B cell (primary cell): Measurements from ENCODE around the gene PHACTR3.

Experiments used
- CTCF ChIP-seq: fragments of 200-600 bp; IDR thresholded peaks from one replicate; pipeline ENCODE4 v1.8.0; 2022; ENCODE audit warnings: antibody characterized with exemption, mild to moderate bottlenecking
- EZH2 ChIP-seq: IDR thresholded peaks from 2 replicates; pipeline ENCODE4 v1.6.1; 2012; ENCODE audit warnings: borderline replicate concordance, low read depth, mild to moderate bottlenecking, moderate library complexity, low read length; ENCODE audit not compliant: insufficient read depth, poor library complexity, severe bottlenecking

DNA sequence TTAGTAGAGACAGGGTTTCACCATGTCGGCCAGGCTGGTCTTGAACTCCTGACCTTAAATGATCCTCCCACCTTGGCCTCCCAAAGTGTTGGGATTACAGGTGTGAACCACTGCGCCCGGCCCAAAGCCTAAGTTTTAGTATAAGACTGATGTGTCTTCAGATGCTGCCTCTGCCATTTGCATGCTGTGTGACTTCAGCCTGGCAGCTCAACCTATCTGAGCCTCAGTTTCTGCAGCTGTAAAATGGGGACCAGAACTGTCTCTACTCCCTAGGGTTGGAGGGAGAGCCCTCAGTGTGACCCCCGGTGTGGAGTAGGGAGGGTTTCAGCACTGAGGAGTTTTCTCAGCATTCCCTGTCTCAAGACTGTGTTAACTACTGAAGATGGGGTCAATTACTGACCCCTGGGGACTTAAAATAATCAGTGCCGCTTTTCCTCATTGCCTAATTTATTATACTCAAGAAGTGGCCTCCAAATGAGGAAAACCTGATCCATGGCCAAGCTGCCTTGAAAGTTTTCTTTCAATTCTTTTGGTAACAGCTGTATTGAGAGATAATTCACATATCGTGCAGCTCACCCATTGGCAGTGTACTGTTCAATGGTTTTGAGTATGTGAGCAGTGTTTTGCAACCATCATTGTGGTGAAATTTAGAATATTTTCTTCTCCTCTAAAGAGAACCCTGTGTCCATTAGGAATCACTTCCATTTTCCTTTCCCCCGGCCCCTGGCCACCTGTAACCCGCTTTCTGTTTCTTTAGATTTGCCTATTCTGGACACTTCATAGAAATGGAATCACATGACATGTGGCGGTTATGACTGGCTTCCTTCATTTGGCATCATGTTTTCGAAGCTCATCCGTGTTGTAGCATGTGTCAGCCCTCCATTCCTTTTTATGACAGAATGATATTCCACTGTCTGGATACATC is 64.8 kb downstream of the PHACTR3 start:
- no peak for TF ChIP-seq CTCF
- TF ChIP-seq EZH2, result no peak
